GM06990 (cell line): ENCODE measurements around the gene RNF212.

ENCODE experiments used
- DNase-seq: peaks from one replicate; pipeline ENCODE4 v3.0.0-alpha.2; 2011; ENCODE audit not compliant: insufficient read length; ENCODE audit errors: extremely low read depth
- H3K27me3 ChIP-seq: replicated peaks from 2 replicates; pipeline ENCODE4 v1.6.0; 2011; ENCODE audit warnings: low read length; ENCODE audit not compliant: control insufficient read depth, insufficient read depth
- H3K36me3 ChIP-seq: 2 replicates; pipeline ENCODE4 v1.5.1; 2011; ENCODE audit warnings: low read length; ENCODE audit not compliant: control insufficient read depth, insufficient read depth
- H3K4me3 ChIP-seq: replicated peaks from 2 replicates; pipeline ENCODE4 v1.5.1; 2011; ENCODE audit warnings: low read depth, mild to moderate bottlenecking, control low read depth, low read length
- TF ChIP-seq, protein P1 (sequence below): IDR thresholded peaks from 2 replicates; pipeline ENCODE4 v1.5.1; 2011; ENCODE audit warnings: low read length, control low read depth, mild to moderate bottlenecking, inconsistent platforms; ENCODE audit not compliant: insufficient read depth, poor library complexity, severe bottlenecking

The RNF212 gene

GRCh38 chr4:1060621-1061020, 52.7 kb downstream of the RNF212 start:
- DNase-seq: no peak
- Histone ChIP-seq H3K36me3 (no peaks in the 10 kb centered on the region), H3K27me3 (no peaks in the 10 kb centered on the region; the same call in 1 of the 2 replicates), H3K4me3 (no peak overlapping the region)
- TF ChIP-seq, protein P1, sequence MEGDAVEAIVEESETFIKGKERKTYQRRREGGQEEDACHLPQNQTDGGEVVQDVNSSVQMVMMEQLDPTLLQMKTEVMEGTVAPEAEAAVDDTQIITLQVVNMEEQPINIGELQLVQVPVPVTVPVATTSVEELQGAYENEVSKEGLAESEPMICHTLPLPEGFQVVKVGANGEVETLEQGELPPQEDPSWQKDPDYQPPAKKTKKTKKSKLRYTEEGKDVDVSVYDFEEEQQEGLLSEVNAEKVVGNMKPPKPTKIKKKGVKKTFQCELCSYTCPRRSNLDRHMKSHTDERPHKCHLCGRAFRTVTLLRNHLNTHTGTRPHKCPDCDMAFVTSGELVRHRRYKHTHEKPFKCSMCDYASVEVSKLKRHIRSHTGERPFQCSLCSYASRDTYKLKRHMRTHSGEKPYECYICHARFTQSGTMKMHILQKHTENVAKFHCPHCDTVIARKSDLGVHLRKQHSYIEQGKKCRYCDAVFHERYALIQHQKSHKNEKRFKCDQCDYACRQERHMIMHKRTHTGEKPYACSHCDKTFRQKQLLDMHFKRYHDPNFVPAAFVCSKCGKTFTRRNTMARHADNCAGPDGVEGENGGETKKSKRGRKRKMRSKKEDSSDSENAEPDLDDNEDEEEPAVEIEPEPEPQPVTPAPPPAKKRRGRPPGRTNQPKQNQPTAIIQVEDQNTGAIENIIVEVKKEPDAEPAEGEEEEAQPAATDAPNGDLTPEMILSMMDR: no peak

DNA sequence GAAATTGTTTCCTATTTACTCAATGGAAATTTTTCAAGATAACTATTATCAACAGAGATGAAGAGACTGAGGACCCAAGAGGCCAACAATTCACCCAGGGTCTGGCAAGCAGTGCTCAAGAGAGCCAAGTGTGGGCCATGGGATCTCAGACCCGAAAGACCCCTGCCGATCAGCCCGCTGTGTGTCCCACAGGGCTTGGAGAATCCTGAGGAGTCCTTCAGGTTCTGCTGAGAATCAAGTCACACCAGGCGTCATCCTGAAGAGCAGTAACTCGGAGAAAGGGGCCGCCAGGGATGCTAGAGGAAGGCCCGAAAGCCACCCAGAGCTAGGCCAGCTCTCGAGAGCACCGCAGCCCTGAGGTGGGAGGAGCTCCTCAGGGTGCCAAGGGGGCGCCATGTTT, 53.2 kb downstream of the RNF212 start:
- H3K27me3 ChIP-seq: no peaks in the 10 kb centered on the region; the same call in 1 of the 2 replicates
- H3K4me3 ChIP-seq: no peak overlapping the region
- DNase-seq: no peak
- H3K36me3 ChIP-seq: no peaks in the 10 kb centered on the region
- TF ChIP-seq, protein P1: no peak

GRCh38 chr4:1058997-1059665, 54.2 kb downstream of the RNF212 start:
- Histone ChIP-seq H3K27me3 (no peaks in the 10 kb centered on the region; the same call in 1 of the 2 replicates), H3K36me3 (no peaks in the 10 kb centered on the region), H3K4me3 (no peak overlapping the region)
- no peak for DNase-seq
- TF ChIP-seq, protein P1: no peak

GRCh38 chr4:1058198-1058996, 55.0 kb downstream of the RNF212 start:
- TF ChIP-seq, protein P1: no peak
- Histone ChIP-seq H3K27me3 (no peaks in the 10 kb centered on the region; the same call in 1 of the 2 replicates), H3K36me3 (no peaks in the 10 kb centered on the region), H3K4me3 (no peak overlapping the region)
- no peak for DNase-seq

GRCh38 chr4:1057403-1057745, 56.0 kb downstream of the RNF212 start:
- Histone ChIP-seq H3K36me3 (no peaks in the 10 kb centered on the region), H3K27me3 (no peaks in the 10 kb centered on the region; the same call in 1 of the 2 replicates)
- TF ChIP-seq, protein P1: no peak

More at GRCh38 chr4:1057403-1057745, 56.0 kb downstream of the RNF212 start:
- H3K4me3 ChIP-seq: no peak overlapping the region
- DNase-seq: no peak
